ENCODE data around the gene TUBA3E. TPM values are rescaled to one million over a fixed set of nuclear protein-coding genes. Genes with fewer than 3 reads are reported as not detected.
A peak's percentile ranks its signal among the peaks of the same experiment; 100 is the strongest.
"Not testable (repeated sequence)": the region's sequence is repeated elsewhere in the genome, so short reads cannot be mapped to it uniquely, and the experiment has no call there.

The TUBA3E gene
- total and polyA plus RNA-seq, 4 donors, result not detected

DNA sequence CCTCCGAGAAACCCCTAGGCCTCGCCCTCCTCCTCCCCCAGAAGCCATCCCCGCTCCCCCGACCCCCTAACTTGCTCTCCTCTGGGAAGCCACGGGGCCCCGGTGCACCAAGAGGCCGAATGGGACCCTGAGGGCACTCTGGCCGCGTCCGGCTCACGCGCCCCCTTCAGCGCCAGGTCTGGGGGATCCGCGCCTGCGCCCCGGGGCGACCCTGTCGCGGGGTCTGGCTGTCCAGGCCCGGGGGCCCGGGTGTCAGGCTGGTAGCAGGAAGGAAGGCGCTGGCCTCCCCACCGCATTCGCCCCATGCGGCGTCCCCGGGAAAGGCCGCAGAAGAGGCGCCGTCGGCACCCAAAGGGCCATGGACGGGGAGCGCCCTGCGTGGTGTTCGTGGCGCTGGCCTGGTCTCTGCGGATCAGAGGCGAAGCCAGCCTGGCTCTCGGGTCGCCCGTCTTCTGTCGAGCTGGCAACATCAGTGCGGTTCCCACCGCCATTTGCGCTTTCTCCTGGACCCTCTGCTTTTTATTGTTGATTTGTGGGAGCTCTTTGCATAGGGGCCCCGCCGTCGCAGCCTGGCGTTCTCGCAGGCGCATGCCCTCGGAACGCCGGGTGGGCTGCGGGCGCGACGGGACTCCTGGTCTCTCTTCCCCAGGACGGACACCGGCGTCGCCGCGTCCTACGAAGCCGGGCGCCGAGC, 30.4 kb upstream of the TUBA3E start:
- 82 to 87% methylated on average over 64 to 69 of the region's 69 CpGs for WGBS, 2 donors
- H3K9ac ChIP-seq (ENCODE audit: insufficient read depth in 1 of 2, low read length in 2 of 2); H3K27ac ChIP-seq (ENCODE audit: low read depth in 1 of 2, low read length in 1 of 2); H3K9me3 ChIP-seq (ENCODE audit: control insufficient read depth in 4 of 4, insufficient read depth in 3 of 4, low read length in 3 of 4); H3K36me3 ChIP-seq (ENCODE audit: control insufficient read depth in 4 of 4, insufficient read depth in 4 of 4, low read length in 4 of 4); H3K27me3 ChIP-seq (ENCODE audit: control insufficient read depth in 3 of 3, insufficient read depth in 3 of 3, low read length in 2 of 3); H3K4me3 ChIP-seq; DNase-seq; ATAC-seq (ENCODE audit: insufficient read depth, low FRiP score); H3K4me1 ChIP-seq (ENCODE audit: control insufficient read depth in 5 of 5, insufficient read depth in 5 of 5, low read length in 5 of 5): not testable (repeated sequence)

GRCh38 chr2:130228005-130228404, 29.8 kb upstream of the TUBA3E start:
- not testable (repeated sequence) for H3K4me3 ChIP-seq; H3K9ac ChIP-seq (ENCODE audit: insufficient read depth in 1 of 2, low read length in 2 of 2); H3K4me1 ChIP-seq (ENCODE audit: control insufficient read depth in 5 of 5, insufficient read depth in 5 of 5, low read length in 5 of 5); ATAC-seq (ENCODE audit: insufficient read depth, low FRiP score); H3K36me3 ChIP-seq (ENCODE audit: control insufficient read depth in 4 of 4, insufficient read depth in 4 of 4, low read length in 4 of 4); DNase-seq; H3K27ac ChIP-seq (ENCODE audit: low read depth in 1 of 2, low read length in 1 of 2); H3K9me3 ChIP-seq (ENCODE audit: control insufficient read depth in 4 of 4, insufficient read depth in 3 of 4, low read length in 3 of 4); H3K27me3 ChIP-seq (ENCODE audit: control insufficient read depth in 3 of 3, insufficient read depth in 3 of 3, low read length in 2 of 3)
- 93 to 94% methylated on average over 19 to 21 of the region's 21 CpGs for WGBS, 2 donors

DNA sequence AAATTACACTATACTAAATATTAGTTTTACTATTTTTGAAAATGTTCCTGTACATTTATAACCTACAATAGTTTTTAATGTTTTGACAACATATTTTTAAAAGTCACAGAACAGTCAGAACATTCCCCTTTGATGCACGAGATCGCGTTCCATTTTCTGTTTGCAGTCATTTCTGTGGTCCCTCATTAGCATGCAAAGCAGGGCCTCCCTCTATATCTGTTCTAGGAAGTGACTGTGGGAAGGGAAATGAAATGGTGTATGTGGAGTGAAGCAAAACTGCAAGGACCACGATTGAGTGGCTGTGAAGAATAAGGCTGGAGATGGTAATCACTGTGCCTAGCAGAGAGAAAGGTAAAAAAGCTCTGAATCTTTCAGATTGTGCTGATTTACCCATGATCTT, 24.3 kb upstream of the TUBA3E start:
- H3K4me3 ChIP-seq; H3K4me1 ChIP-seq (ENCODE audit: control insufficient read depth in 5 of 5, insufficient read depth in 5 of 5, low read length in 5 of 5); H3K9me3 ChIP-seq (ENCODE audit: control insufficient read depth in 4 of 4, insufficient read depth in 3 of 4, low read length in 3 of 4); DNase-seq; H3K36me3 ChIP-seq (ENCODE audit: control insufficient read depth in 4 of 4, insufficient read depth in 4 of 4, low read length in 4 of 4); ATAC-seq (ENCODE audit: insufficient read depth, low FRiP score); H3K27ac ChIP-seq (ENCODE audit: low read depth in 1 of 2, low read length in 1 of 2); H3K27me3 ChIP-seq (ENCODE audit: control insufficient read depth in 3 of 3, insufficient read depth in 3 of 3, low read length in 2 of 3); H3K9ac ChIP-seq (ENCODE audit: insufficient read depth in 1 of 2, low read length in 2 of 2): not testable (repeated sequence)
- 37 to 43% methylated on average over 4 of the region's 4 CpGs for WGBS, 2 donors

DNA sequence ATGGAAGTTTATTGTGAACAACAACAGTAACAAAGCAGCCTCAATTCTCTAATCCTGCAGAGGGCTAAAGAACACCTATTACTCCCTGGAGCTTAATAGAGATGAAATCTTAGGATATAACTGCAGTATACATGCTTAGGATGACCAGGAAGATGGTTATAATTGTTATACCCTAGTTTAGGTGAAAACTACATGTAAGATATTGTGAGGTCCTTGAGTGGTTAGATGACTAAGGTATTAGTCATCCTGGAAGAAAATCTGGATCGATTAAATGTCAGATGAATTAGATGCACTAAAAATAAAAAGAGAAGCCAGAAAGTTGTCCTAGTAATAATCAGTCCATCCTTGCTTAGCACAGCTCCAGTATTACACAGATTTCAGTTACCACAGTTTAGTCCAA, 22.3 kb upstream of the TUBA3E start:
- not testable (repeated sequence) for H3K9ac ChIP-seq (ENCODE audit: insufficient read depth in 1 of 2, low read length in 2 of 2); DNase-seq; ATAC-seq (ENCODE audit: insufficient read depth, low FRiP score); H3K4me1 ChIP-seq (ENCODE audit: control insufficient read depth in 5 of 5, insufficient read depth in 5 of 5, low read length in 5 of 5); H3K4me3 ChIP-seq; H3K9me3 ChIP-seq (ENCODE audit: control insufficient read depth in 4 of 4, insufficient read depth in 3 of 4, low read length in 3 of 4); H3K27ac ChIP-seq (ENCODE audit: low read depth in 1 of 2, low read length in 1 of 2); H3K27me3 ChIP-seq (ENCODE audit: control insufficient read depth in 3 of 3, insufficient read depth in 3 of 3, low read length in 2 of 3); H3K36me3 ChIP-seq (ENCODE audit: control insufficient read depth in 4 of 4, insufficient read depth in 4 of 4, low read length in 4 of 4)
- 88% methylated on average over 1 of the region's 1 CpG; no CpG with 5 or more reads in 1 of the 2 donors for WGBS, 2 donors

DNA sequence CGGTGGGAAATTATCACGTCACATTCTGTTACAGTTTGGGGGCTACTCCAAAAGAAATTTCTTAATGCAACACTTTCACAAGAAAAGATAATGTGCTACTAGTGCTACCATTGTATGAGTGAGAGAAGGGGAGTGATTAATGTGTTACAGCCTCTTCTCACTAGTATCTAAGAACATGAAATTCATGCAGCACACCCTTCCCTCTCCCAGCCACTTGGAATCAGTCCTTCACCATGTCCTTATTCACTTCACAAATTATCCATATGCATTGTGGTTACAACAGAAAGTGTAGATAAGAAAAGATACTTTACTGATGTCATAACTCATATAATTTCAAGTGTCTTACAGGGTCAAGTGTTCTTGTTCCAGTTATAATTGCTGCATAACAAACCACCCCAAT, 20.9 kb upstream of the TUBA3E start:
- H3K27me3 ChIP-seq (ENCODE audit: control insufficient read depth in 3 of 3, insufficient read depth in 3 of 3, low read length in 2 of 3); H3K4me1 ChIP-seq (ENCODE audit: control insufficient read depth in 5 of 5, insufficient read depth in 5 of 5, low read length in 5 of 5); ATAC-seq (ENCODE audit: insufficient read depth, low FRiP score); DNase-seq; H3K9ac ChIP-seq (ENCODE audit: insufficient read depth in 1 of 2, low read length in 2 of 2); H3K4me3 ChIP-seq; H3K27ac ChIP-seq (ENCODE audit: low read depth in 1 of 2, low read length in 1 of 2); H3K36me3 ChIP-seq (ENCODE audit: control insufficient read depth in 4 of 4, insufficient read depth in 4 of 4, low read length in 4 of 4); H3K9me3 ChIP-seq (ENCODE audit: control insufficient read depth in 4 of 4, insufficient read depth in 3 of 4, low read length in 3 of 4): not testable (repeated sequence)
- 76 to 90% methylated on average over 2 of the region's 2 CpGs for WGBS, 2 donors

DNA sequence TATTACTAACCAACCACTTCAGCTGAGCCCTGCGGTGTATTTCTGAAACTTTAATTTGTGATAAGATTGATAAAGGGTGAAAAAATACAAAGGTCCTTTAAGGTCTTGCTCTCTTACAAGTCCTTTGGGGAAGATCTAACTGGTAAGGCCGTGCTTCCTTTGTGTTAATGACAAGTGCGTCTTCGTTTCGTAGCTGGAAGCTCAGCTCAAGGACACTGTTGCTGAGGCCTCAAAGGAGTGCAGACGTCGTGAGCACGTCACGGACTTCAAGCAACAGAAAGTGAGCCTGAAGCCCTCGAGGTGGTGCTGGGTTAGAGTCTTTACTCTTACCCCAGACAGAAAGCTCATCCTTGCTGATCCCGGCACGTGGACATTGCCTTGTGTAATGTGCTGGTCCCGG, 8.8 kb upstream of the TUBA3E start:
- not testable (repeated sequence) for H3K9ac ChIP-seq (ENCODE audit: insufficient read depth in 1 of 2, low read length in 2 of 2); DNase-seq; H3K27ac ChIP-seq (ENCODE audit: low read depth in 1 of 2, low read length in 1 of 2); H3K36me3 ChIP-seq (ENCODE audit: control insufficient read depth in 4 of 4, insufficient read depth in 4 of 4, low read length in 4 of 4); H3K4me3 ChIP-seq; H3K9me3 ChIP-seq (ENCODE audit: control insufficient read depth in 4 of 4, insufficient read depth in 3 of 4, low read length in 3 of 4); H3K4me1 ChIP-seq (ENCODE audit: control insufficient read depth in 5 of 5, insufficient read depth in 5 of 5, low read length in 5 of 5); ATAC-seq (ENCODE audit: insufficient read depth, low FRiP score)
- 70 to 74% methylated on average over 10 to 13 of the region's 13 CpGs for WGBS, 2 donors
- peaks cover 0 to 11% (median 2%) of the 10 kb centered on the region in 3 donors for H3K27me3 ChIP-seq (ENCODE audit: control insufficient read depth in 3 of 3, insufficient read depth in 3 of 3, low read length in 2 of 3)

GRCh38 chr2:130203150-130203549, 4.9 kb upstream of the TUBA3E start:
- H3K4me3 ChIP-seq; ATAC-seq (ENCODE audit: insufficient read depth, low FRiP score); DNase-seq; H3K4me1 ChIP-seq (ENCODE audit: control insufficient read depth in 5 of 5, insufficient read depth in 5 of 5, low read length in 5 of 5); H3K27ac ChIP-seq (ENCODE audit: low read depth in 1 of 2, low read length in 1 of 2); H3K27me3 ChIP-seq (ENCODE audit: control insufficient read depth in 3 of 3, insufficient read depth in 3 of 3, low read length in 2 of 3); H3K9me3 ChIP-seq (ENCODE audit: control insufficient read depth in 4 of 4, insufficient read depth in 3 of 4, low read length in 3 of 4); H3K9ac ChIP-seq (ENCODE audit: insufficient read depth in 1 of 2, low read length in 2 of 2); H3K36me3 ChIP-seq (ENCODE audit: control insufficient read depth in 4 of 4, insufficient read depth in 4 of 4, low read length in 4 of 4): not testable (repeated sequence)
- WGBS, 2 donors, result 85 to 100% methylated on average over 2 to 3 of the region's 3 CpGs

GRCh38 chr2:130202518-130202917, 4.3 kb upstream of the TUBA3E start:
- 51 to 57% methylated on average over 4 to 5 of the region's 7 CpGs for WGBS, 2 donors
- not testable (repeated sequence) for H3K4me1 ChIP-seq (ENCODE audit: control insufficient read depth in 5 of 5, insufficient read depth in 5 of 5, low read length in 5 of 5); H3K36me3 ChIP-seq (ENCODE audit: control insufficient read depth in 4 of 4, insufficient read depth in 4 of 4, low read length in 4 of 4); H3K9ac ChIP-seq (ENCODE audit: insufficient read depth in 1 of 2, low read length in 2 of 2); H3K9me3 ChIP-seq (ENCODE audit: control insufficient read depth in 4 of 4, insufficient read depth in 3 of 4, low read length in 3 of 4); H3K27me3 ChIP-seq (ENCODE audit: control insufficient read depth in 3 of 3, insufficient read depth in 3 of 3, low read length in 2 of 3); ATAC-seq (ENCODE audit: insufficient read depth, low FRiP score); H3K4me3 ChIP-seq; DNase-seq
- H3K27ac ChIP-seq (ENCODE audit: low read depth in 1 of 2, low read length in 1 of 2), result peak overlapping the region in 1 of 2 donors; percentile 53

Measured in lung (tissue), 10 donors.